AG09319 (cell line): ENCODE measurements around the gene RPRD1B.
"Not testable (repeated sequence)": the region's sequence is repeated elsewhere in the genome, so short reads cannot be mapped to it uniquely, and the experiment has no call there.

Experiments used
- DNase-seq: peaks from one replicate; pipeline ENCODE4 v3.0.0-alpha.2; 2010; ENCODE audit warnings: low read depth; ENCODE audit errors: extremely low read depth
- CTCF ChIP-seq: IDR thresholded peaks from 2 replicates; pipeline ENCODE4 v1.5.1; 2011; ENCODE audit warnings: low read depth, mild to moderate bottlenecking, inconsistent platforms, low read length, moderate library complexity

The RPRD1B gene

GRCh38 chr20:38004416-38004815 is 29.1 kb upstream of the RPRD1B start:
- no peak for DNase-seq
- no peak for TF ChIP-seq CTCF

GRCh38 chr20:38005903-38006302 is 27.6 kb upstream of the RPRD1B start:
- DNase-seq = no peak
- TF ChIP-seq CTCF = no peak

GRCh38 chr20:38007526-38007925 is 26.0 kb upstream of the RPRD1B start:
- DNase-seq = no peak
- no peak for TF ChIP-seq CTCF

- no peak for TF ChIP-seq CTCF
- DNase-seq = no peak
Observed at GRCh38 chr20:38008233-38008944, 25.2 kb upstream of the RPRD1B start.

- DNase-seq = not testable (repeated sequence)
Observed at GRCh38 chr20:38009416-38009815, 24.1 kb upstream of the RPRD1B start.

GRCh38 chr20:38011696-38012095 is 21.9 kb upstream of the RPRD1B start:
- TF ChIP-seq CTCF = no peak
- DNase-seq = no peak

GRCh38 chr20:38012332-38012731 is 21.2 kb upstream of the RPRD1B start:
- DNase-seq = no peak
- no peak for TF ChIP-seq CTCF

- TF ChIP-seq CTCF = no peak
- DNase-seq = no peak
Observed at GRCh38 chr20:38013887-38014286, 19.7 kb upstream of the RPRD1B start.
